ENCODE results near the gene ZRANB3. TPM values are rescaled to one million over a fixed set of nuclear protein-coding genes. Genes with fewer than 3 reads are reported as not detected.
"Not testable (repeated sequence)": the region's sequence is repeated elsewhere in the genome, so short reads cannot be mapped to it uniquely, and the experiment has no call there.

The ZRANB3 gene
- total and polyA plus RNA-seq, 2 experiments from 2014 or later, result 5.7 to 6.4 TPM

- TF ChIP-seq EZH2 (IDR thresholded peaks at IDR 0.05; ENCODE audit: insufficient read depth, poor library complexity, severe bottlenecking) (no peak), EZH2phosphoT487 (IDR thresholded peaks at IDR 0.05; ENCODE audit: insufficient read depth, low read depth) (no peak)
- in situ Hi-C loops (cut with MboI), result no loop called here
- no peaks in the 10 kb centered on the region for H3K27me3 ChIP-seq (replicated peaks; ENCODE audit: insufficient read depth)
- H3F3A ChIP-seq (ENCODE audit: insufficient read depth), result no peaks in the 10 kb centered on the region
- H3K4me3 ChIP-seq, result no peak overlapping the region
- H3K27ac ChIP-seq, result no peak overlapping the region
- H3K4me1 ChIP-seq (ENCODE audit: insufficient read depth), result no peaks in the 10 kb centered on the region
- no peak overlapping the region for H2AFZ ChIP-seq
- no peak overlapping the region for H3K9ac ChIP-seq
- H3K9me3 ChIP-seq (ENCODE audit: low read depth), result no peaks in the 10 kb centered on the region
- H3K36me3 ChIP-seq (ENCODE audit: low read depth), result no peaks in the 10 kb centered on the region
- no peak for DNase-seq
- no peaks in the 10 kb centered on the region for H4K20me1 ChIP-seq (ENCODE audit: insufficient read depth)
- H3K4me2 ChIP-seq (ENCODE audit: unreplicated experiment), result no peak overlapping the region
- WGBS, 2 experiments (ENCODE audit: low coverage in 1 of 2, low lambda C conversion rate in 2 of 2, missing lambda C conversion rate in 2 of 2), result 85 to 100% methylated on average over 2 to 4 of the region's 4 CpGs
- H3K9me2 ChIP-seq (ENCODE audit: insufficient read depth), result no peaks in the 10 kb centered on the region
- no peaks in the 10 kb centered on the region for H3K79me2 ChIP-seq (ENCODE audit: insufficient read depth)
Observed at GRCh38 chr2:135373702-135374101, 157.3 kb downstream of the ZRANB3 start.

DNA sequence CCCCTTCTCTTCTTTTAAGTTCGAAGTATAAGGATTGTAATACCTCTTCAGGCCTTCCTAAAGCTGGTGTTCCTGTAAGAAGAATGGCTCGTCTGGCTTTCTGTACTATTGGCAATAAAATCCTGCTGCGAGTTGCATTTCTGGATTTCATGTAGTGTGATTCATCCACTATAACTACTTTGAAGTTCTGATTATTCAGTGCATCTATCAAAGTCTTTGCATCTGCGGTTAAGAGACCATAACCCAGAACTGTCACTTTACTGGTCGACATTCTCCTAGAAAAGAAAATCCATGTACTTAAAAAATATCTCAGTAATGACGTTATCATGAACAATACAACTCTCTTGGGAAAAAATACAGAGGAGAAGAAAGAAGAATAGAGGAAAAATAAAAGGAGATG lies 181.1 kb downstream of the ZRANB3 start:
- Histone ChIP-seq H3K9me3 (ENCODE audit: low read depth) (no peaks in the 10 kb centered on the region), H4K20me1 (ENCODE audit: insufficient read depth) (no peaks in the 10 kb centered on the region), H3K79me2 (ENCODE audit: insufficient read depth) (no peaks in the 10 kb centered on the region), H3K4me1 (ENCODE audit: insufficient read depth) (no peaks in the 10 kb centered on the region), H3K27ac (no peak overlapping the region), H3F3A (ENCODE audit: insufficient read depth) (no peaks in the 10 kb centered on the region), H3K9ac (no peak overlapping the region), H3K4me2 (ENCODE audit: unreplicated experiment) (no peak overlapping the region), H2AFZ (no peak overlapping the region), H3K4me3 (no peak overlapping the region), H3K9me2 (ENCODE audit: insufficient read depth) (no peaks in the 10 kb centered on the region), H3K36me3 (ENCODE audit: low read depth) (no peaks in the 10 kb centered on the region), H3K27me3 (replicated peaks; ENCODE audit: insufficient read depth) (no peaks in the 10 kb centered on the region)
- in situ Hi-C loops (cut with MboI), result no loop called here
- 70 to 72% methylated on average over 6 of the region's 6 CpGs for WGBS, 2 experiments (ENCODE audit: low coverage in 1 of 2, low lambda C conversion rate in 2 of 2, missing lambda C conversion rate in 2 of 2)
- no peak for DNase-seq
- TF ChIP-seq EZH2 (IDR thresholded peaks at IDR 0.05; ENCODE audit: insufficient read depth, poor library complexity, severe bottlenecking) (no peak), EZH2phosphoT487 (IDR thresholded peaks at IDR 0.05; ENCODE audit: insufficient read depth, low read depth) (no peak)

- WGBS, 2 experiments (ENCODE audit: low coverage in 1 of 2, low lambda C conversion rate in 2 of 2, missing lambda C conversion rate in 2 of 2), result 87 to 94% methylated on average over 5 of the region's 5 CpGs
- DNase-seq; H3K9me3 ChIP-seq (ENCODE audit: low read depth); H3K4me3 ChIP-seq; H3K4me2 ChIP-seq (ENCODE audit: unreplicated experiment); in situ Hi-C loops (cut with MboI); H4K20me1 ChIP-seq (ENCODE audit: insufficient read depth); H3K27me3 ChIP-seq (replicated peaks; ENCODE audit: insufficient read depth); H3K4me1 ChIP-seq (ENCODE audit: insufficient read depth); H3F3A ChIP-seq (ENCODE audit: insufficient read depth); H3K36me3 ChIP-seq (ENCODE audit: low read depth); H3K79me2 ChIP-seq (ENCODE audit: insufficient read depth); H3K9ac ChIP-seq; H3K9me2 ChIP-seq (ENCODE audit: insufficient read depth); H3K27ac ChIP-seq; H2AFZ ChIP-seq: not testable (repeated sequence)
Observed at GRCh38 chr2:135348096-135348704, 182.8 kb downstream of the ZRANB3 start.

DNA sequence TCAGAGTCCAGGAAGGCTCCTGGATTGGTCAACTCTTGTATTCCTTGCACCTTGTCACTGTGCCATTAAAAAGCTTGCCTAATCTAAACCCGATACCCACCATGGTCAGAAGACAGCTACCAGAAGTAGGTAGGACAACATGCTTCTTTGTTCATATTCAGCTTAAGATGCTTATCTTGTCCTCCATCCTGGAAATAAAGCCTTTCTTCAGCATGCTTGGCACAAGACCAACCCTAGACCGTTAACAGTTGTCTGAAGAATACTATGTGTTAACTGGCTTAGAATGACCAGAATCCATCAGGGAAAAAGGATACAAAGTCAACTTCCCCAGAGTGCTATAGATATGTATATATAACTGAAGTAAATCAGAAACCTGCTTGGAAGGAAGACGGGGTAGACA lies 193.9 kb downstream of the ZRANB3 start:
- Histone ChIP-seq H3K9ac (no peak overlapping the region), H2AFZ (no peak overlapping the region), H3K79me2 (ENCODE audit: insufficient read depth) (no peaks in the 10 kb centered on the region), H3F3A (ENCODE audit: insufficient read depth) (no peaks in the 10 kb centered on the region), H3K4me3 (no peak overlapping the region), H3K27ac (no peak overlapping the region), H3K36me3 (ENCODE audit: low read depth) (no peaks in the 10 kb centered on the region; the same call in 1 of the 2 replicates), H4K20me1 (ENCODE audit: insufficient read depth) (no peaks in the 10 kb centered on the region), H3K4me2 (ENCODE audit: unreplicated experiment) (no peak overlapping the region), H3K4me1 (ENCODE audit: insufficient read depth) (no peaks in the 10 kb centered on the region), H3K9me3 (ENCODE audit: low read depth) (no peaks in the 10 kb centered on the region), H3K27me3 (replicated peaks; ENCODE audit: insufficient read depth) (no peaks in the 10 kb centered on the region), H3K9me2 (ENCODE audit: insufficient read depth) (no peaks in the 10 kb centered on the region)
- 79 to 82% methylated on average over 3 of the region's 3 CpGs for WGBS, 2 experiments (ENCODE audit: low coverage in 1 of 2, low lambda C conversion rate in 2 of 2, missing lambda C conversion rate in 2 of 2)
- no peak for TF ChIP-seq EZH2phosphoT487 (IDR thresholded peaks at IDR 0.05; ENCODE audit: insufficient read depth, low read depth)
- TF ChIP-seq EZH2 (IDR thresholded peaks at IDR 0.05; ENCODE audit: insufficient read depth, poor library complexity, severe bottlenecking), result no peak
- in situ Hi-C loops (cut with MboI), result no loop called here
- no peak for DNase-seq

GRCh38 chr2:135335256-135335655 lies 195.8 kb downstream of the ZRANB3 start:
- Histone ChIP-seq H3K27ac (no peak overlapping the region), H3K9me2 (ENCODE audit: insufficient read depth) (no peaks in the 10 kb centered on the region), H3K4me2 (ENCODE audit: unreplicated experiment) (no peak overlapping the region), H3K9me3 (ENCODE audit: low read depth) (no peaks in the 10 kb centered on the region), H3K4me1 (ENCODE audit: insufficient read depth) (no peaks in the 10 kb centered on the region), H3K79me2 (ENCODE audit: insufficient read depth) (no peaks in the 10 kb centered on the region), H4K20me1 (ENCODE audit: insufficient read depth) (no peaks in the 10 kb centered on the region), H2AFZ (no peak overlapping the region), H3K36me3 (ENCODE audit: low read depth) (no peaks in the 10 kb centered on the region; the same call in 1 of the 2 replicates), H3K27me3 (replicated peaks; ENCODE audit: insufficient read depth) (no peaks in the 10 kb centered on the region), H3K4me3 (no peak overlapping the region), H3K9ac (no peak overlapping the region), H3F3A (ENCODE audit: insufficient read depth) (no peaks in the 10 kb centered on the region)
- in situ Hi-C loops (cut with MboI), result no loop called here
- no peak for DNase-seq
- 87 to 90% methylated on average over 4 of the region's 4 CpGs for WGBS, 2 experiments (ENCODE audit: low coverage in 1 of 2, low lambda C conversion rate in 2 of 2, missing lambda C conversion rate in 2 of 2)
- TF ChIP-seq EZH2 (IDR thresholded peaks at IDR 0.05; ENCODE audit: insufficient read depth, poor library complexity, severe bottlenecking) (no peak), EZH2phosphoT487 (IDR thresholded peaks at IDR 0.05; ENCODE audit: insufficient read depth, low read depth) (no peak)

Measured in GM23248 (cell line).